Measurements from ENCODE around the gene TDRD5.

- no peak for TF ChIP-seq POLR2A (IDR thresholded peaks at IDR 0.05)
- no peak for TF ChIP-seq CTCF (IDR thresholded peaks at IDR 0.05)
- TF ChIP-seq EP300 (IDR thresholded peaks at IDR 0.05; ENCODE audit: low read depth): no peak
Observed at GRCh38 chr1:179637211-179637860, 45.7 kb downstream of the TDRD5 start.

All from transverse colon (tissue), 3 donors.